GM12874 (cell line): Measurements from ENCODE around the gene CDK5RAP2.

Experiments used
- CTCF ChIP-seq: IDR thresholded peaks from 2 replicates; pipeline ENCODE4 v1.5.1; 2011; ENCODE audit warnings: low read depth, mild to moderate bottlenecking, control low read depth, low read length, moderate library complexity; ENCODE audit not compliant: insufficient read depth

Gene CDK5RAP2

DNA sequence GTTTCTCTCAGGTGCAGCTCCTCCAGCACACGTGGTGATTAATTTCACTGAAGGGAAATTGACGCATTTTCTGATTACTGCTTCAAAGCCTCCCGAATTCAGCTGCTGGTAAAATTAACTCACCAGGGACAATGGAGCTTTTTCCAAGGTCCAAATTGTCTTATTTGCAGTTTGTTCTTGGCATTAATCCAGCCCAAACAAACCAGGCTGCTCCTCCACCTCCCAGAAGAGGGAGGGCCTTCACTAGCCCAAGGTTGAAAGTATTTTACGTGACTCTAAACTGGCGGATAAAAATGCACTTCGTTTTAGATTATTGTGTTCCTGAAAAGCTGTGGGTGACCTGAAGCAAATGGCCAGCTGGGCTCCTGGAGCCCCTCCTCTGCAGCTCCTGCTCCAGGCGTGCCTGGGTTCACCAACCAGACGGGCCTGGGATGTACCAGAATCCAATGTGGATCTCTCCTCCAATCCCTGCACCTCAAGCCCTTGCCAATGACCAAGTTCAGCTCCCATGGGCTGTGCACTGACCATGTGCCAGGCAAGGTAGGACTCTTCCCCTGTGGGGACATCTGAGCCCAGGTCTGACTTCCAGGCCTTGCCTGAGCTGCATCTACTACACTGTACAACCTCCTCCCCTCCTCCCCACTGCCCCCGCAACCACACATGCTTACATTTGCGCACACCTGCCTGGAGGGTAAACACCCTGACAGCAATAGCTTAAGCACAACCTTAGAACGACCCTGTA lies 193.4 kb downstream of the CDK5RAP2 start:
- no peak for TF ChIP-seq CTCF

DNA sequence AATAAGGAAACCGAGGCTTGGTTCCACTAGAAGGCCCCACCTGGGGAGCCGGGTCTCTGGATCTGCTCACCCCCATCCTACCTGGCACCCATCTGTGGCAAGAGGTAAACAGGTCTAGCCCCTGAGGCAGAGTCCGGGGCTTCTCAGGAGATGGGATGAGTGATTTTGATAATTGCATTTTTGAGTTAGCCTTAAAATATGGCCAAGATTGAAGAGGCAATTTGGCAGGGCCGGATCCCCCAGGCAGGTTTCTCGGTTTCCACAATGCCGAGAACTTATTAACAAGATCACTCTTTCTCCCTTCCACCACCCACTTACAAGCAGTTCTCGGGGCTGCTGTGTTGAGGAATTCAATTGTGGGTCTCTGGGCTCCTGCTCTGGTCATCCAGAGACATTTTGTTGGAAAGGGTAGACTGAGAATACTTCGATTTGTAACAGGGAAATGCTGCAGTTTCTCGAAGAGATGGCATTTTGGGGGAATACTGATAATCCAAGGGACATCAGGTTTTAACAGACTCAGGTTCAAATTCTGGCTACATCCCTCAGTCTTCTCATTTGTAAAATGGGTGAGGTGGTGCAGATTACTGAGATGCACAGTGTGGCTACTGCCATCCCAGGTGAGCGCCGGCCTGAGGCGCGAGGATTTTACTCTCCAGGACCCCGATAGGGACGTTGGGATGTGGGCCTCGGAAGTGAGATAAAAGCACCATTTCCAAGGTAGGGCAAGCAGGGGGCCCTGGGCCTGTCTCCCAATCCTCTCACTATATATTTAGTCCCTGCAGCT lies 194.2 kb downstream of the CDK5RAP2 start:
- no peak for TF ChIP-seq CTCF

GRCh38 chr9:120384925-120385272 lies 195.1 kb downstream of the CDK5RAP2 start:
- no peak for TF ChIP-seq CTCF

GRCh38 chr9:120383999-120384924 lies 195.7 kb downstream of the CDK5RAP2 start:
- no peak for TF ChIP-seq CTCF

- TF ChIP-seq CTCF: no peak
Observed at GRCh38 chr9:120383611-120383998, 196.4 kb downstream of the CDK5RAP2 start.

GRCh38 chr9:120382453-120382852 lies 197.5 kb downstream of the CDK5RAP2 start:
- no peak for TF ChIP-seq CTCF

DNA sequence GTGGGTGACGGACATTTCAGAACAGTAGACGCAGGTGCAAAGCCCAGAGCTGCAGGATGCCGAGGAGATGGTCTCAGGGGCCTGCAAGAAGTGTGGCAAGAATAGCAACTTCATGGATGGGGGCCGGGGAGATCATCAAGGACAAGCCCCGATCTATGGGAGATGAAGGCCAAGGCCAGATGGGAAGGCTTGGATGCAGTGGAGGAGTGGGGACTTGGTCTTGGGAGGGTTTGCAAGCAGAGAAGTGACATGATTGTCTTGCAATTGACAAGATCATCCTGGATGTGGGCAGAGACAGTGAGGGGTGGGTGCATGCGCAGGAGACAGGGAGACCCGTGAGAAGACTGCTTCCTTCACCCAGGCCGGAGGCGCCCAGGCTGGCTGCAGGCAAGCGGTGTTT lies 198.1 kb downstream of the CDK5RAP2 start:
- no peak for TF ChIP-seq CTCF
